Stimulated activated CD8-positive, alpha-beta memory T cell treated with anti-CD3 and anti-CD28 coated beads, Interleukin-4, amount 100 ng/mL, for 1 hour (primary cell): ENCODE data around the gene CACNA2D2.

ENCODE experiments used
- DNase-seq, 2 donors: peaks; one replicate each; pipeline ENCODE4 v3.0.0-alpha.2; 2020; ENCODE audit warnings: low read depth in 2 of 2, low spot score in 1 of 2

CACNA2D2 gene

DNA sequence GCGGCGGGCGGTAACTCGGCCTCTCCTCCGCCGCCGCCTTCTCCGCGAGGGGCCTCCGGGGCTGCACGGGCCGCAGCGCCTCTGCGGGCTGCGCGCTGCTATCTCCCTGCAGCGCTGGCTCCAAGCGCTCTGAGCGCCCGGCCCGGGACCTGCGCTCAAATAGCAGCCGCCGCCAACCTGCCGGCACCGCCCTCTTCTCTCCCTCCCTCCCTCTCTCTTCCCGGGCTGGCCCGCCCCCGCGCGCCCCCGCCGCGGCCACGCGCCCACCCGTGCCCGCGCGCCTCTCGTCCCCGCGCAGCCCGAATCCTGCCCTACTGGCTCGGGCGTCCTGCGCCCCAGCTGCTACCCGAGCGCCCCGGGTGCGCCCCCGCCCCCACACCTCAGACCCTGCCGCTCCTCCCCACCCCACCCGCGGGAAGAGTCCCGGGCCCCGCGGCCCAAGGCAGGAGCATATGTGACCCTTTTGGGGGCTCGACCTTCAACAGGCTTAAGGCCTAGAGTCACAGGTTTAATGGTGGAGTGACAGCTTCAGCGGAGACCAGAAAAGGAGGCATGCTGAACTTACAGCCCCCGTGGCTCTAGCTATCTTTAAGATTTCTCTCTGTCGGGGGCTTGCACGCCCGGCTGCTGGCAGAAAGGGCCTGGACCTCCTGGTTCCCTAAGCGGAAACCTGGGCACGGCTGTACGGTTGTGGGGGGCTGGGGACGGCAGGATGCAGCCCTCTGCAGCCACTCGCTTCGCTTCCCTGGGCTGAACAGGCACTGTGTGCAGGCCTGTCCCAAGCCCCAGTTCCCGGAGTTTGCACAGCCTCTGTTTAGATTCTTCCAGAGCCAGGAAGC lies at the start of gene CACNA2D2:
CACNA2D2 (minus strand) TSS at position 131 of the 839 bp plus-strand sequence. CDS start 211 bp downstream, outside the sequence.
- DNase-seq = peak; percentile 37 to 51

DNA sequence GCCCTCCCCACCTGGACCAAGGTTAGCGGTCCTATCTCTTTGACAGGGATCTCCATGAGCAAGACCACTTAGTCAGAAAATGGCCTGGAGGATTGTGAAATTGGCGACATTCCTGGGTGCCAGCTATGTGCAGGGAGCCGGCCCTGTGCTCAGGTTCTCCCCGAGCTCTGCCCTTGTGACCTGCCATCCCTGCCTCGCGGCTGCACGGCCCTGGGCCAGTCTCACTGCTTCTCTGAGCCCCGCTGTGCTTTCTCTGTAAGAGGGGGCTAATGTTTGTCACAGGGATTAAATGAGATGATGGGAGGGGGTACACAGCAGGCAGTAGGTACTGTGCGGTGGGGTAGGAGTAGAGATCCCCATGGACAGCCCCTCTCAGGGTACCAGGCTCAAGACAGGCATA lies 49.2 kb upstream of the CACNA2D2 start:
- no peak for DNase-seq

DNA sequence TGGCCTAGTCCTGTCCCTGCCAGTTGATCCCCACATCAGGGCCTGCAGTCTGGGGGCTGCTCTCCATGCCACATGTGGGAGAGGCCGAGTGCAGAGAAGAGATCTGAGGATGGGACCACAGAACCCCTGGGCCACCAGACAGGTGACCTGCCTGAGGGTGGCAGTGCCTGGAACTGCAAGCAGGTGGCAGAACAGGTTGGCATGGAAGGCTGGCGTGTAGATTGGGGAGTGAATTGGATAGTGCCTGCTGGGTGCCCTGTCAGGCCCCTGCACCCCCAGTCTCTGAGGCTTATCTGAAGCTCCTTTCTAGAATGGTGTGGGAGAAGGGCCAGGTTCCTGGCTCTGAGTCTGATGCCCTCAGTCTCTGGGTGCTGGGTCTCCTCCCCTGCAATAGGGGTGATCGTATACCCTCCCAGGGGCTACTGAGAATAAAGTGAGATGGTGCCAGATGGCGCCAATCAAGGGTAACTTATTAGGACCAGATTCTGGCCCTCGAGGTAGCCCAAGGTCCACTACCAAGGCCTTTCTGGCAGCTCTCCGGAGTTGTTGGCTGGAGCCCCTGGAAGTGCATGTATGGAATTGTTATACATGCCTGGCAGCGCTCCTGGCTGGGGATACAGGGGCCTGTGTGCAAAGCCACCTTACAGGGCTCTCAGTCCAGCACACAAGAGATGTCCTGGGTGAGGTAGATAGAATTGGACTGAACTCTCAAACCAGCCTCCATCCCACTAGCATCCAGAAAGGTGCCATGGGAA lies 48.4 kb upstream of the CACNA2D2 start:
- DNase-seq = no peak

GRCh38 chr3:50551054-50551659 lies 47.7 kb upstream of the CACNA2D2 start:
- DNase-seq = no peak

GRCh38 chr3:50550079-50550736 lies 46.8 kb upstream of the CACNA2D2 start:
- DNase-seq = peak in 1 of 2 donors; percentile 45

GRCh38 chr3:50549226-50549625 lies 45.8 kb upstream of the CACNA2D2 start:
- DNase-seq = no peak

- DNase-seq = no peak
Measured at GRCh38 chr3:50545781-50546180, 42.3 kb upstream of the CACNA2D2 start.

GRCh38 chr3:50542177-50543034 lies 39.0 kb upstream of the CACNA2D2 start:
- DNase-seq = peak; percentile 15 to 52

GRCh38 chr3:50539356-50540286 lies 36.2 kb upstream of the CACNA2D2 start:
- DNase-seq = no peak

- no peak for DNase-seq
Measured at GRCh38 chr3:50537421-50538129, 34.1 kb upstream of the CACNA2D2 start.

DNA sequence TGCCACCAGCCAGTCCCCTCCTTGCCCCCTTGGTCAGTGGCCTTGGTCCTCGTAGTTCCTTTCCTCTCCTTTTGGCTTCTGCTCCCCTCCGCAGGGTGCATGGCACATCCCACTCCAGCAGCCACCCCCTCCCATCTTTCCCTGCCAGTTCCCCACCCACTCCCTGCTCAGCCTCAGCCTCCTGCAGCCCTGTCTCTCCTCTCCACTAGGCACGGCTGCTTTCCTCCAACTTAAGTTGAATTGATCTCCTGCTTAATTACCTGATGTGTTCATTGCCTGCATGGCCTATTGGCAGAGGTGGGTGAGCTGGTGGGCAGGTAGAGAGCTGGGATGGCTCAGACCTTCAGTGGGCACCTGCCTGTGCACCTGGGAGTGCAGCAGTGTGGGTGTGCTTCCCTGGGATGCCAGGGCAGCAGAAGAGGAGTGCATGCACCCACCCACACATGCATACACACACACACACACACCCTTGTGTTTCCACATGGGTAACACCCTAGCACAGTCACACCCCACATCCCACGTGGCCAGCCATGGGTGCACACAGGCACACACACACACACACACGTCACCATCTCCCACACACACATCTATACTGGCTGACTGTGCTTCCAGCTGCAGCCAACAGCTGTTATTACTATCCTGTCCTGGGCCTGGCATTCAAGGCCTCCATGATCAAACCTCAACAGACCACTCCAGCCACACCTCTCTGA lies 33.2 kb upstream of the CACNA2D2 start:
- no peak for DNase-seq

DNA sequence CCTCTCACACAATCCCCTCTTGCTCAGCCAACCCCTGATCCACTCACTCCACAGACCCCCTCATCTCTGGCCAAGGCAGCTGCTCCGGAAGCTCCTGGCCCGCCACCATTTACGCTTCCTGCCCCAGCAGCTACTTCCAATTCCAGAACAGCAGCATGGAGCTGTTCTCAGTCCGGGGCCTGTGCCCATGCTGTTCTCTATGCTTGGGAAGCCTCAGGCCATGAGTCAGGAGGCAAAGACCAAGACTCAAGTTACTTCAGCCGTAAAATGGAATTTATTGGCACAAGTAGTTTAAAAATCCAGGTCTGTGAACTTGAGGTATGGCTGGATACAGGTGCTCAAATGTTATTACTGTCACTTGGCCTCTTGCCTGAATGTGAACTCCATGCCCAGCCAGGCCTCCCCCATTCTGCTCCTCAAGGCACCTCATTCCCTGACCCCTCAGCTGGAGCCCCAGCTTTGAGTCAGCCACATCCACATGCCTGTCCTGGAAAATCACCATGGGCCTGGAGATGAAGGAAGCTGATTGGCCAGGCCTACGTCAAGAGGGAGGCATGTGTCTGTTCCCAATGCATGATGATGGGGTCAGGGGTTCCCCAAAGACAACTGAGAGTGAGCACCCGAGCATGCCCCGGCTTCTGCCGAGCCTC lies 31.4 kb upstream of the CACNA2D2 start:
- DNase-seq = no peak

DNA sequence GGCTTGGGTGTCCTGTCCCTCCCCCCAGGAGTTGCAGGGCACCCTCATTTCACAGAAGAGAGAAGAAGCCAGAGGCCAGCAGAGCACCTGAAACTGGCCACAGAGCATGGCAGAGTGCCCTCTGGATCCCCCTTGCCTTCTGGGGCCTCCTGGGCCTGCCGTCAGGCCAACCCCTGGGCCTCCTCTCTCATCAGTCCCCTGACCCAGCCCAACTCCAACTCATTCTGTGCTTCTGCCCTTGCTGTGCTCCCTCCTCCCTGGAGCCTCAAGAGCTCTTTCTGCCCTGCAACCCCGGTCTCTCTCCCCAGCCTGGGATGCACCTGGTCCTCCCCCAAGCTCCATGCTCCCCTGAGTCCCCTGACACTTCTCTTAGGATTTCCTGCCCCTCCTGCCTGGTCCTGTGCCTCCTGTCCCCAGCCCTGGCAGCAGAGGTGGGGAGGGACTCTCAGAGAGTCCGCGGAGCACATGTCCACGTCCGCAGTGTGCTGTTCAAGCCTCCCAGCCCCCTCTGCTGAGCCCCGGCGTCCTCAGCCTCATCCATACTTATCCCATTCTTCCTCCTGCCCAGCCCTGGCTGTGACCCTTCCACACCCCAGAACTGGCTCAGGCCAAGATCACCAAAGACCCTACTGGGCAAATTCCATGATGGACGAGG lies 30.5 kb upstream of the CACNA2D2 start:
- DNase-seq = no peak

DNA sequence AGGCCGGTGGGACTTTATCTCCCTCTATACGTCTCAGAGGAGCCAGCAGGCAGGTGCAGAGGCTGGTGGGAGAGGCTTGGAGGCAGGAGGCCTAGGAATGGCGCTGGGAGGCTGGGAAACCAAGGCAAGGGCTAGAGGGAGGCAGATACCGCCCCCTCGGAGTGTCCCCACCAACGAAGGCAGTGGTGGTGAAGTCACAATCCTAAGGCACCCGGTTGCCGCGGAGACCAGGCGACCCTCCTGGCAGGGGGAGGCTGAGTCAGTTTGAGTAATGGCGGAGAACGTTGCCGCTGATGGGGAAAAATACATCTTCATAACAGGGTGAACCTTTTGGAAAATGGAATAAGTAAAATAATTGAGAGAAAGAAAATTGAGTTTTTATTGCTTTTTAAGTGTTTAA lies 29.9 kb upstream of the CACNA2D2 start:
- DNase-seq = no peak

- no peak for DNase-seq
Measured at GRCh38 chr3:50532062-50532705, 28.8 kb upstream of the CACNA2D2 start.

- DNase-seq = no peak
Measured at GRCh38 chr3:50531201-50531600, 27.8 kb upstream of the CACNA2D2 start.
